ENCODE results near the gene KRR1.
A peak's percentile ranks its signal among the peaks of the same experiment; 100 is the strongest.

KRR1 gene

DNA sequence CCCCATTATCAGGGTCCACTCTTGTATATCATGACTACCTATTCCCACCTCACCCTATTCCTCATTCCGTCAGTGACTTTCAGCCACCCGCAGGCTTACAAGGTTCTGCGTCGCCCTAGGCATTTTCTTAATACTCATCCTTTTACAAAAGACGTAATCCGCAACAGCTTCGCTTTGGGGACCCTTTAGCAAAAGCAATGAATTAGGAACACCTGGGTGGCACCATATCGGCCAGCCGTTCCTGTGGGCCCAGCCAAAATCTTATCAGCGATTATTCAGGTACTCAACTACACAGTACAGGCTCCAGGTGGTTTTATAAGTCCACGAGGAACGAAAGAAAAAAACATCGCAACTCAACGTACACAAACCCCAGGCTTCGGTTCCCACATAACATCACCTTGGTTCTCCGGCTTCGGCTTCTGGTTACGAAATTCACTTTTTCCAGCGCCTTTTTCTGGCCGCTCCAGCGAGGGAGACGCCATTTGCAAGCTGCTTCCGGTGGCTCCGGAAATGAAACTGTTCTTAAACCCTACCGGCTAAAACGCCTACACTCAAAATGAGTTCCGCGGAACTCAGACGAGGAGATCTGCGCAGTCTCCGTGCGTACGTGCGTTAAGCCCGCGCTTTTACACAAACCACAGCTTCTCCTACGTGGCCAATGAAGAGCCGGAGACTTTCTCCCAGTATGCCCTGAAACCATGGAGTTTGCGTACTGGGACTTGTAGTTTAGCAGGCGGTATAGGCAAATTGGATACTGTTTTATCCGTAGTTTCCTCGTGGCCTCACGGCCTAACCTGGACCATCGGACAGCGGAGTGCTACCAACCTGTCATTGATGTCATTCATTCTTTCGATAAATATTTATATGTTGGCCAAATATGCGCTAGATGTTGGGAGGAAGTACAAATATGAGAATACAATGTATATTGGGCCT, at the start of gene KRR1:
KRR1 (minus strand) TSS at position 494 of the 933 bp plus-strand sequence; CDS start at position 482, 12 bp downstream.
- DNase-seq (ENCODE audit: low spot score) (peak; percentile 86), FAIRE-seq (peak; percentile 69)

DNA sequence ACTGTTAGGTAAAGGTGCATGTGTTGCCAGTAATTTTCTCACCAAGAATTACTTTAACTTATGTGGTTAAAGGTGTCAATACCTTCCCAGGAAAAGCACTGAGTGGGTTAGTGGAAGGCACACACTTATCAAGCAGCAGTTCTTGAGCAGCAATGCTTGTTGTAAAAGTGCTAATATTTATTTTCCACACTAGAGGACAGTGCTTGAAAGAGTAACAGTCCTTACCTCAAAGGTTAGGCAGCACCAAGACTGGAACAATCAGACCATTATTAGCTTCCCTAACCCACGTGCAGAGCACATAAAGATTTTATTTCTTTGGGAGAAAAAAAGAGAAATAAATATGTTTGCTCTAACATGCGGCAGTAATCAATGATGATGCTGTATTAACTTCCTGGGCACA, 48.8 kb upstream of the KRR1 start:
- no peak for FAIRE-seq

DNA sequence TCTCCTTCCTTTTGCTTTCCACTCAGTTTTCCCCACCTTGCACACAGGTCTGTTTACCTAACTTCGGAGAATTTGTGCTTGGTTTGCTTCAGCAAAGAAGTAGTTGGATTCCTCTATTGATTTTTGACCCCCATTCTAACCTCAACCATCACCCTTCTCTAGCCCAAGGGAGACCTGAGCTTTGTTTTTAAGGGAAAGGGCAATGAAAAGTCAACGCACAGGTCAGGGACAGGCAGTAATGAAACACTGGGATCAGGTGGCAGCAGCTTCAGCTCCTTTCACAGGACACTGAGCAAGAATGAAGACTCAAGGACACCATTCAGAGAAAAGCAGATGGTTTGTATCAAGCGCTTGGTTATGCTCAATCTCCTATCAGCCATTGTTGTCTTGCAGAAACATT, 46.9 kb upstream of the KRR1 start:
- FAIRE-seq = no peak
- no peak for DNase-seq (ENCODE audit: low spot score)

More for the DNA sequence above, 48.8 kb upstream of the KRR1 start:
- DNase-seq (ENCODE audit: low spot score) = peak; percentile 37

DNA sequence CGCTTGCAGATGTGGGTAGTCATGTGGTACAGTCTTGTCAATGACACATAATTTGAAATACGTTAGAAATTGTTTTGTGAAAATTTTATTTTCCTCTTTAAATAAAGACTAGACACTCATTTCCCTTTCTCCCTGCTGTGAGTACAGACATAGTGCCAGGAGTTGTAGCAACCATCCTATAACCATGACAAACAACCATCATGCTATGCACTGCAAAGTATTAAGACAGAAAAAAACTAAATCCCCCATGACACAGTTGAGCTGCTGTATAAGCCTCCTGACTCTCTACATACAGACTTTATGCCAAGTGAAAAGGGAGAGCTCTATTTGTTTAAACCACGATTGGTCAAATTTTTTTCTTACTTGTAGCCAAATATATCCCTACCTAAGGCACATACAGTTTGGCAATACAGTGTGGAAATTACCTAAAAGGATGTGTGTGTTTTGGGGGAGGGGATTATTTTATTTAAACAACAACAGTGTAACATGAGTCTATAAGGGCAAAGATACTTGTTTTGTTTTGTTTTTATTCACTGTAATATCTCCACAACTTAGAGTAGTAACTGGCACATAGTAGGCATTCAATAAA, 45.0 kb upstream of the KRR1 start:
- FAIRE-seq = no peak
- no peak for DNase-seq (ENCODE audit: low spot score)

DNA sequence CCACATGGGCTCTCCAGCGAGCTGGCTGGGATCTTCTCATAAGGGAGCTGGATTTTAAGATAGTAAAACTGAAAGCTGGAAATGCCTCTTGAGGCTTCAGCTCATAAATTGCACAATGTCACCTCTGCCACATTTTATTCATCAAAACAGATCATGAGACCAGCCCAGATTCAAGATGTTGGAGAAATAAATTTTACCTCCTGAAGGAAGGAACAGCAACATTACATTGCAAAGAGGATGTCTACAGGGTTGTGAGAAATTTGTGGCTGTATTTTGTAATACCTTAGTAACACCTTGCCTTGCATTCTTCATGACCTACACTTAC, 43.1 kb upstream of the KRR1 start:
- FAIRE-seq (no peak), DNase-seq (ENCODE audit: low spot score) (no peak)

DNA sequence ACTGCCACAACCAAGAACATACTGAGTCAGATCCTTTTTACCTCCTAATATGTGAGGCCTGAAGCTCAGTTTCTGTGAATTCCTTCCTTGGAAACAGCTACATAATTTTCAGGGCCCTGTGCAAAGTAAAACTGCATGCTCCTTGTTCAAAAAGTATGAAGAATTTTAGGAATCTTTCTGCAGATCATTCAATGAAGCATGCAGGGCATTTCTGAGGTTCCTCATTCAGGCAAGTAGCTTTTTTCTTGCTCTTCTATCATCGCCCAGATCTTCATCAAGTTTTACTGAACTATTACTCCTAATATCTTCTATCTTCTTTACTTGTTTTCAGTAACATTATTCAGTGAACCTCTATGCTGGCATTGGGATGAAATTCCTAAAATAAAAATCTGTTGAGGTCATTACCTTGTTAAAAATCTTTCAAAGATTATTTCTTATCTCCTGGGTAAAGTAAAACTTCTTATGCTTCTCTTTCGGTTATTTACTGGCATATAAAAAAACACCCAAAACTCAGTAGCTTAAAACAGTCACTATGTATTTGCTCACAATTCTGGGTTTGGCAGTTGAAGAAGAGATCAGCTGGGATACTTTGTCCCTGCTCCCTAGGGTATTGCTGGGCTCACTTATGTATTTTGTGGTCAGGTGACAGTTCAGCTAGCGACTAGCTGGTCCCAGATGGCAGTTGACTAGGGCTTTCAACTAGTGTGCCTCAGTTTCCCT, 42.6 kb upstream of the KRR1 start:
- DNase-seq (ENCODE audit: low spot score) (no peak), FAIRE-seq (no peak)

DNA sequence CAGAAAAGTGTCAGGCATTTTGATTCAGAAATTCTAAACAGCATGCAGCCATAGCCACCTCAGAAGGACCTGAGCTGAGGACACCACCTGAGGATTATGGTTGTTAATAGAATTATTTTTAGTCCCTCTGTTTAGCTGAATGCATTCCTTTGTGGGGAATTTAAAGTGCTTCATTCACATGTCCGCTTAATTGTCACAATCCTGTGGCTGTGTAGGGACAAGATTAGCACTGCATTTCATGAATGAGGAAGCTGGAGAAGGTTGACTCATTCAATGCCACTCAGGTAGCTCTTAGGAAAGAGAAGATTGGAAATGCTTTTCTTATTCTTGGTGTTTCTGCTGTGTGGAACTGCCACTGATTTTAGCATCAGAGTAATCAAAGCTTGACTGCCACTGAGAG, 42.0 kb upstream of the KRR1 start:
- DNase-seq (ENCODE audit: low spot score) (peak; percentile 28), FAIRE-seq (no peak)

DNA sequence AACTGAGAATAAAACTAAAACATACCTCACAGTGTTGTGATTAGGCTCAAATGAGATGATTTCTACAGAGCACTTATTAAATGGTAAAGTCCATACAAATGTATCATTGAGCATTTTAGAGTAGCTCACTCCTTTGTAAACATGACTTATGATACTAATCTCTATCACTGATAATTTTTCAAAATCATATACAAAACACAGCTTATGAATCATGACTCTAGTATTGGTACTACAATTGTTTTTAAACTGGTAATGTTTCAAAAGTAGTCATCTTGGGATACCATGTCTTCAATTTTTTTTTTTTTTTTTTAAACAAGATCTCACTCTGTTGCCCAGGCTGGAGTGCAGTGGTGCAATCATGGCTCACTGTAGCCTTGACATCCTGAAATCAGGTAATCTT, 40.1 kb upstream of the KRR1 start:
- no peak for DNase-seq (ENCODE audit: low spot score)
- FAIRE-seq = no peak

DNA sequence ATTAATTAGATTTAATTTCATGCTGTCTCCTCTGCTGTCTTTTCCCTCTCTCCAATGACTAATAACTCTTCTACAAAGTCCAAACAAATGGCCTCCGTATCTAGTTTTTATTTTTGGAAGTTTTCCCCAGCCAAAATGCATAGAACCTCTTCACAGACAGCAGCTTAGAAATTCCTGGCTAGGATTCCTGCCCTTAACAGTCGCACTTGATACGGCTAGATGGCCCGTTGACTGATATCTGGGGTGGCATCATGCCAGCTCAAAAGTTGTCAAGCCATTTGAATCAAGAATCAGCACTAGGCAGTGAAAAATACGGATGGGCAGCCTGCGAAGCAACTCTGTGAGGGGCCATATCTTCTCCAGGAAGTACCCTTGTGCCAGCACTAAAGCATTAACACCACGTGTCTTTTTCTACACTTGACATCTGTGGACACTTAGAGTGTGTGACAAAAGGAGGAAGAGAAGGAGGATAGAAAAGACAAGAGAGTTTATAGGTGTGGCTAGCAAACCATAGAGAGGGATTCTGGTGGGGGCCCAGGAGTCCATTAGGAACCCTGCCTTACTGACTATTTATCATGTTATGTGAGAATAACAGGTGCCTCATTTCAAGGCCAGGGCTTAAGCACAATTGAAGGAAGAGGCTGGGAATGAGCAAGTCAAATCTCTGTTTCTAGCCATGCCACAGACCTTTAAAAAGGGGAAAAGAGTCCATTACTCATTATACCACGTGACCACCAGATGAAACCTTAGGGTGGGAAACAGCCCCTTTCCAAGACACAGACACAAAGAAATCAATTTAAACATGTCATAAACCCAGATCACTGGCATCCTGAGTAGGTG, 39.2 kb upstream of the KRR1 start:
- no peak for DNase-seq (ENCODE audit: low spot score)
- FAIRE-seq = no peak

DNA sequence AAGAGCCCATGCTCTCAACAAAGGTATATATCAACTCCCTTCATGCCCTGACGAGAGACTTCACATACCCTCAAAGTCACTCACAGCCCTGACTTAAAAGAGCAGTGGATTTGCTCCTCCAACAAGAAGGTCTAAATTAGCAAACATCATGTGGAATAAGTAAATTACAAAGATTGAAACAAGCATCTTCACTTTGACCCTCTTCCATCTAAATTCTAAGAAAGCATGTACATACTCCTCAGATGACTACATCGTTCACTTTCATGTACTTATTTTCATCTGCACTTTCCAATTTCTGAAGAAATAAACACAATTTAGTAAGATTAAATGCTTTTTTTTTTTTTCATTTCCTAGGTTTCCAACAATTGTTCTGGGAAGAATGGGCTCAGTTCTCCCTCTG, 38.6 kb upstream of the KRR1 start:
- FAIRE-seq (no peak), DNase-seq (ENCODE audit: low spot score) (no peak)

DNA sequence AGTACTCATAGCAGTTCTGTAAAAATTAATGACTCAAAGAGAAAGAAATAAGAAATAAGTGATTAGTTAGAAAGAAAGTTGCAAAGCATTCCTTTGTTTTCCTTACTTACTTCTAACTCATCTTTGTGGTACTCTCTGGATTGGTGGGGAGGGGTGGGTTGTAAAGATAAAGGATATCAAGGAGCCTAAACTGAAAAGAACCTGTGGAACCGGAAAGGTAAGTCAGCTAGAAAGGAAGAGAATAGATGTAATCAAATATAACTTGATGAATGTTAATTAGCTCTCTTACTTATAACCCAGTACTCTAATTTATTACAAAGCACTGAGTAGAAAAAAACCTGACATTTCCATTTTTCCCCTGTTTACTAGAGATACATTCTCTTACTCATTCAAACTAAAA, 37.5 kb upstream of the KRR1 start:
- FAIRE-seq (no peak), DNase-seq (ENCODE audit: low spot score) (no peak)

DNA sequence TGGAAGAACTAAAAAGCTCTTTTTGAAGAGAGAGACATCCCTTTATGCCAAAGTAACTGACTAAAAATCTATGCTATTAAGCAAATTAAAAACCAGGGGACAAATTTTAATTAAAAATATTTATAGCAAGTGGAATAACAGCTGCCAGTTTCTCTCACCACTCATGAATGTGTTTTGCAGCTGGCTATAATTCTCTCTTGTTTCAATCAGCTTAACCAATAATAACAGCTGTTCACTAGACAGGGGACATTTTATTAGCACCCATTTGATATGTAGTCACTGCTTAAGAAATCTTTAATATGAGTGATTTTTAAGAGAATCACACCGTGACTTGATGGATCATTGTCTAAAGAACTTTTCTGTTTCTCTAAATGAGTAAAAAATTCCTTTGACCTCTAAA, 34.2 kb upstream of the KRR1 start:
- DNase-seq (ENCODE audit: low spot score) (no peak), FAIRE-seq (no peak)

DNA sequence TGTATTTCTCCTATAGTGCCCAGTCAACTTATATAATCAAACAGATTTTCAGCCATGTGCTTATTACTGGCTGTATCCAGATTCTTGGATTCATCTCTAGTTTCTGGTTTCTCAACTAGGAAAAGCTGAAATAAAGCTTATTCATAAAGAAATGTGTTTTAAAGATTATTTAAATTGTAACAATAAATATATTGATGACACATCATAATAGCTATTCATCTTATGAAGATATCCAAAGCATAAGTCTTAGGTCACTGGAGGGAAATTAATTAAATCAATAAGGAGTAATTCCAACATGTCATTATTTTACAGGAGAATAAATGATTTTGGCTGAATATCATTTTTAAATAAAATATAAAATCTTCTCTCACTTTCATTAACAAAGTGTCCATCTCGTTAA, 32.1 kb upstream of the KRR1 start:
- DNase-seq (ENCODE audit: low spot score) = no peak
- no peak for FAIRE-seq

DNA sequence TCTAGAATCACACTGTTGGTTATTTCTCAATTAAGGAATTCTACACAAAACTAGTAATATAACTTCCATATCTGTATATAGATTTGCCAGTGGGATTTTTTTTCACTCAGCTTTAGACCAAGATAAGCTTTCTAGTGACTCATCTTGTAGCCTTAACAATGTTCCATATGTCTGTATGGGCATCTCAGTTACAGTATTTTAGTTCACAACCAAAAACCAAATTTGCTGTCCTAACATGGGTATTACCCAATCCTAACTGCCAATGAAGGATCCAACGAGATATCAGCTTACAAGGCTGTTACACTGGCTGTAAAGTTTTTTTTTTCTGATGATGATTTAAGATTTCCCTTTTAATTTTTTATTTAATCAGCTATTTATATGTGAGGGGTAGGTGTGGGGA, 31.5 kb upstream of the KRR1 start:
- DNase-seq (ENCODE audit: low spot score) = no peak

DNA sequence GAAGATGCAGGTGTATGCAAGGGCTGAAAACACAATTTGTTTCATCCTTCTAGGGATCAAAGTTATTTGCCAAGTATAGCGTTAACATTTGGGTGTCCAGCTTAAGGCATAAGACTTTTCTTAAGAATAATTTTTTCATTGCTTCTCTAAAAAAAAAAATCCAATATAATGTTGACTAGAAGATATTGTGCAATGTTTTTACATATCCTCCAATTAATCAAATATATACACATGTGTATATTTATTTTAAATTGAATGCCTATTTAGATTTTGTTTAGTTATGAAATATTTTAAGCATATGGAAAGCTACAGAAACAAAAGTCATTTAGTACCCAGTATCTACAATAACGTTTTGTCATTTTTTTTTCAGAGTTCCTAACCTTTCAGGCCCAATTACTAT, 28.5 kb upstream of the KRR1 start:
- no peak for FAIRE-seq
- DNase-seq (ENCODE audit: low spot score) = no peak

More for the DNA sequence above, 31.5 kb upstream of the KRR1 start:
- no peak for FAIRE-seq

DNA sequence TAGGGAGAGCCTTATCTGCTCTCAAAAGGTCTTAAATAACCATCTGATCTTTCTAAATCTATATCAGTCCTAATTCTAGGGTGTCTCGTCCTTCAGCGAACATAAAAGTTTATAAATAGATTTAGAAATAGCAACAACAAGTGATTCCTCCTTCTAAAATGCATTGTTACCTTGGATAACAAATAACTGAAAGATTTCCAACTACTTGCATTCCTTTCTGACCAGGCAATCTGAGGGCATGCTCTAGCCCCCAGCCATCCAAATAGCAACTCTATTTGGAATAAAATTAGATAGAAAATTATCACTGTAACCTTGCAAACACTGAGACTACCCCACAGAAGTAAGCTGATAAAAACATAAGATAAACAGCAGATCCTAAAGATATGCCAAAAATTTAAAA, 21.8 kb upstream of the KRR1 start:
- DNase-seq (ENCODE audit: low spot score) (no peak), FAIRE-seq (no peak)

DNA sequence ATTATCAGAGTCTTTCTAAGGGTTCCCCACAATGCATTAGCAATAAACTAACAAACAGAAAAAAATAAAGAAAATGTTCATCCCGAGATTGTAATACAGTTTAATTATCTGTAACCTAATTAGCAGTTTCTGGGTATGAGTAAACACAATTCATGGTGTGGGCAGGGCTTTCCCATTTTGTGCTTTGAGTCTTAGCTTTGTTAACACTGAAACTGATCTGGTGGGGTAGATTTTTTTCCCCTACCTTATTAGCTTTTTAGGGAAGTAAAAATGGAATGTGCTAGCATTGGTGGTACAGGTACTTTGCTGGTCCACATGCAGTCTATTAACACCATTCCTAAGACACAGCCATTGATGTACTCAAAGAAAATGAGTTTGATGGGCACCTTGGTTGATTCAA, 18.4 kb upstream of the KRR1 start:
- FAIRE-seq (no peak), DNase-seq (ENCODE audit: low spot score) (no peak)

DNA sequence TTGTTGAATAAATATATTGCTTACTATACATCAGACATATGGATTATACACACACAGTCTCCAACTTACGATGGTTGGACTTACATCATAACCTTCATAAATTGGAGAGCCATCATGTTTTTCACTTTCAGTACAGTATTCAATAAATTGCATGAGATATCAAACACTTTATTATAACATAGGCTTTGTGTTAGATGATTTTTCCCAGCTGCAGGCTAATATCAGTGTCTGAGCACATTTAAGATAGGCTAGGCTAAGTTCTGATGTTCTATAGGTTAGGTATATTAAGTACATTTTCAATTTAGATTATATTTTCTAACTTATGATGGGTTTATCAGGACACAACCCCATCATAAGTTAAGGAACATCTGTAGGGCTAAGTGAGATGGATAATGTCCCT, 17.9 kb upstream of the KRR1 start:
- no peak for FAIRE-seq
- no peak for DNase-seq (ENCODE audit: low spot score)

DNA sequence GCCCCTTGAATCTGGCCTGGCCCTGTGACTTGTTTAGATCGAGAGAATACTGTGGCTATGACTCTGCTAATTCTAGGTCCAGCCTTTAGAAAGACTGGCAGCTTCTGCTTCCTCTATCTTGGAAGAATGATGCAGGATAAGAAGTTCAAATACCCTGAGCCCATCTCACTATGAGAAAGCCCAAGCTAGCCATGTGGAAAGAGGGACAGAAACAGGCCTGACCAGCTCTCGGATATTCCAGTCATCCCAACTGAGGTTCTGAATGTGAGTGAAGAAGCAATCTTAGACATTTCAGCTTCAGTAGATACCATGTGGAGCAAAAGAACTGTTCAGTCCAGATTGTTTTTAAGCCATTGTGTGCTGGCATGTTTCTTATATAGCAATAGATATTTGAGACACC, 17.3 kb upstream of the KRR1 start:
- no peak for FAIRE-seq
- no peak for DNase-seq (ENCODE audit: low spot score)

DNA sequence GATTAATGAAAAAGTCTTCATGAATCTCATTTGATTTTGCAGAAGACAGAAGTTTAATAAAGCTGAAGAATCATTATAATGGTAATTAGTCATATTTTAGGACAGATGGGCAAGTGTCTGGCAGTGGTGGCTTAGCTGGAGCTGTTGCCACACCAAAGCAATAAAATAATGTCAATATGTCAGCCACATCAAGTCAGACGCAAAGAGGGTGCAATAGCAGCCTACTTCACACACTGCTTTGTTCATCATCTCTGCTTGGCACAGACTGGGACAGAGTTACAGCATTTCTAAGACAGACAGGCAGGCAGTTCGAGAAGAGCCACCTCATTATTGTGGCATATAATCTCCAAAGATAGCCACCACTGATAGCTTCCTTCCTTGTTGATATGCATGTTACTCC, 16.9 kb upstream of the KRR1 start:
- FAIRE-seq (no peak), DNase-seq (ENCODE audit: low spot score) (no peak)

DNA sequence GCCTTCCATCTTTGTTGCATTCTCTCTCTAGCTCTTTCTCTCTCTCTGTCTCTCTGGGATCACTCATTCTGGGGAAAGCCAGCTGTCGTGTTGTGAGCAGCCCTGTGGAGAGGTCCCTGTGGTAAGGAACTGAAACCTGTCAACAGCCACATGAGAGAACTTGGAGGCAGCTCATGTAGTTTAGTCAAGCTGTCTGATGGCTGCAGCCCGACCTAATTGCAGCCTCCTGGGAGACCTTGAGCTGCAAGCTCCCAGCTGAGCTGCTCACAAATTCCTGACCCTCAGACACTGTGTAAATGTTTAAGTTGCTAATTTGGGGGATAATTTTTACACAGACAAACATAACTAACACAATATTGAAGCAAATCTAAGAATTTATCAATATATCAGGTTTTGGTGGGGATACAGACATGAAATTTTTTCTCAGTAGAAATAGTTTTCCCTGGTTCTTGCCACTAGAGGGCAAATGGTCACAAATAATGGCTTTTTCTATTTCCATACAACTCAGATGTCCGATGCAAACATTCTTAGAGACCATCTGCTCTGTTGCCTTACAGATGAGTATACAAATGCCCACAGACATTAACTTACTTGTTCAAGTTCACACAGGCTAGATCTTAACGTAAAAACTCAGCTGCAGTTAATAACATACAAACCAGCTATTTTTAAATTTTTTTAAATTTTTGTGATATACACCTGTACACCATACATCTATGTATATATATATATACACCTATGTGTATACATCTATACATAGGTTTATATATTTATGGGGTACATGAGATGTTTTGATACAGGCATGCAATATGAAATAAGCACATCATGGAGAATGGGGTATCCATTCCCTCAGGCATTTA, 15.5 kb upstream of the KRR1 start:
- peak; percentile 70 for FAIRE-seq

More for the DNA sequence above, 15.5 kb upstream of the KRR1 start:
- DNase-seq (ENCODE audit: low spot score) = peak; percentile 49
